OCI-LY3 (cell line): ENCODE measurements around the gene LENG8.
"Not testable (repeated sequence)": the region's sequence is repeated elsewhere in the genome, so short reads cannot be mapped to it uniquely, and the experiment has no call there.

Experiments
- H2AFZ ChIP-seq: fragments of 200-600, 300-600 bp; shearing (Covaris generic); 2 replicates; pipeline ENCODE4 v1.6.0; 2014; ENCODE audit warnings: antibody characterized with exemption, low read depth, low read length
- H3K27ac ChIP-seq: fragments of 200-600, 300-600 bp; sonication (generic); 2 replicates; pipeline ENCODE4 v1.5.1; 2014; ENCODE audit warnings: mild to moderate bottlenecking, low read length, moderate library complexity, mixed read lengths
- H3K27me3 ChIP-seq: fragments of 200-600, 300-600 bp; sonication (generic); 2 replicates; pipeline ENCODE4 v1.6.1; 2014; ENCODE audit warnings: low read depth, low read length, mixed read lengths
- H3K36me3 ChIP-seq: fragments of 200-600, 300-600 bp; sonication (generic); replicated peaks from 2 replicates; pipeline ENCODE3; 2014; ENCODE audit warnings: low read depth, low read length, mixed read lengths
- H3K4me1 ChIP-seq: fragments of 300-600, 200-600 bp; sonication (generic); 2 replicates; pipeline ENCODE4 v1.6.1; 2014; ENCODE audit warnings: low read length, mixed read lengths
- H3K4me2 ChIP-seq: fragments of 200-600, 300-600 bp; sonication (generic); 2 replicates; pipeline ENCODE4 v1.6.1; 2014; ENCODE audit warnings: low read length, mixed read lengths
- H3K4me3 ChIP-seq: fragments of 300-600, 200-600 bp; sonication (generic); 2 replicates; pipeline ENCODE4 v1.5.1; 2014; ENCODE audit warnings: antibody characterized with exemption, mild to moderate bottlenecking, low read length, moderate library complexity
- H3K79me2 ChIP-seq: fragments of 300-600, 200-600 bp; shearing (Covaris generic); 2 replicates; pipeline ENCODE4 v1.6.1; 2014; ENCODE audit warnings: mild to moderate bottlenecking, low read length, mixed read lengths
- H3K9ac ChIP-seq: fragments of 300-600, 200-600 bp; shearing (Covaris generic); 2 replicates; pipeline ENCODE4 v1.6.0; 2014; ENCODE audit warnings: mild to moderate bottlenecking, low read length, moderate library complexity
- H3K9me3 ChIP-seq: fragments of 200-600, 300-600 bp; shearing (Covaris generic); 2 replicates; pipeline ENCODE4 v1.6.1; 2014; ENCODE audit warnings: low read length, mixed read lengths; ENCODE audit not compliant: insufficient read depth
- H4K20me1 ChIP-seq: fragments of 200-600, 300-600 bp; sonication (generic); 2 replicates; pipeline ENCODE4 v1.6.1; 2016; ENCODE audit warnings: low read length, mixed read lengths; ENCODE audit not compliant: insufficient read depth
- CTCF ChIP-seq: fragments of 200-600, 300-600 bp; sonication (generic); IDR thresholded peaks from 2 replicates; pipeline ENCODE4 v1.5.1; 2014; ENCODE audit warnings: antibody characterized with exemption, low read length, low read depth
- EZH2phosphoT487 ChIP-seq: fragments of 200-600 bp; shearing (Covaris generic); IDR thresholded peaks from 2 replicates; pipeline ENCODE4 v1.6.1; 2018; ENCODE audit warnings: antibody characterized with exemption, mixed run types, low read depth

LENG8 gene

GRCh38 chr19:54493967-54494585, 45.1 kb downstream of the LENG8 start:
- Histone ChIP-seq H3K9me3 (no peaks in the 10 kb centered on the region), H3K36me3 (no peaks in the 10 kb centered on the region), H3K79me2 (no peaks in the 10 kb centered on the region), H4K20me1 (no peaks in the 10 kb centered on the region), H3K4me3 (peak overlapping the region; percentile 27), H3K27ac (peak overlapping the region; percentile 26; the same call in 1 of the 2 replicates), H2AFZ (no peak overlapping the region), H3K4me1 (peaks cover 29% of the 10 kb centered on the region), H3K4me2 (peak overlapping the region; percentile 71), H3K27me3 (peaks cover 60% of the 10 kb centered on the region), H3K9ac (no peak overlapping the region)
- no peak for TF ChIP-seq EZH2phosphoT487

- H3K4me2 ChIP-seq, H3K9ac ChIP-seq, H3K79me2 ChIP-seq, H3K4me3 ChIP-seq, H4K20me1 ChIP-seq, H2AFZ ChIP-seq, H3K27ac ChIP-seq, H3K36me3 ChIP-seq, H3K9me3 ChIP-seq: not testable (repeated sequence)
- peaks cover 29% of the 10 kb centered on the region for H3K4me1 ChIP-seq
- peaks cover 57% of the 10 kb centered on the region for H3K27me3 ChIP-seq
Observed at GRCh38 chr19:54495284-54495683, 46.3 kb downstream of the LENG8 start.

- not testable (repeated sequence) for H4K20me1 ChIP-seq, H2AFZ ChIP-seq, H3K79me2 ChIP-seq, H3K9me3 ChIP-seq, H3K36me3 ChIP-seq, H3K9ac ChIP-seq, H3K27ac ChIP-seq, H3K4me3 ChIP-seq
- Histone ChIP-seq H3K27me3 (peaks cover 54% of the 10 kb centered on the region), H3K4me1 (peaks cover 21% of the 10 kb centered on the region), H3K4me2 (peak overlapping the region; percentile 10; the same call in 1 of the 2 replicates)
Observed at GRCh38 chr19:54497747-54498450, 48.9 kb downstream of the LENG8 start.

- H3K4me2 ChIP-seq, H4K20me1 ChIP-seq, H3K27ac ChIP-seq, H3K4me3 ChIP-seq, H3K9ac ChIP-seq, H3K36me3 ChIP-seq, H2AFZ ChIP-seq, H3K9me3 ChIP-seq, H3K79me2 ChIP-seq: not testable (repeated sequence)
- peaks cover 51% of the 10 kb centered on the region for H3K27me3 ChIP-seq
- H3K4me1 ChIP-seq: peaks cover 20% of the 10 kb centered on the region
Observed at GRCh38 chr19:54498451-54498772, 49.4 kb downstream of the LENG8 start.

GRCh38 chr19:54502518-54503048, 53.6 kb downstream of the LENG8 start, which contains the start of gene LAIR2:
LAIR2 (plus strand) TSS chr19:54502831; CDS start chr19:54502919, 88 bp downstream.
- Histone ChIP-seq H3K4me1 (peaks cover 15% of the 10 kb centered on the region), H3K79me2 (no peaks in the 10 kb centered on the region), H3K27ac (no peak within 1 kb of the TSS), H2AFZ (no peak within 1 kb of the TSS), H3K4me3 (no peak within 1 kb of the TSS), H3K4me2 (no peak within 1 kb of the TSS), H4K20me1 (no peaks in the 10 kb centered on the region), H3K9me3 (no peaks in the 10 kb centered on the region), H3K9ac (no peak within 1 kb of the TSS), H3K36me3 (no peaks in the 10 kb centered on the region), H3K27me3 (peaks cover 35% of the 10 kb centered on the region)
- no peak for TF ChIP-seq CTCF
- no peak for TF ChIP-seq EZH2phosphoT487

GRCh38 chr19:54505542-54505941, 56.5 kb downstream of the LENG8 start:
- not testable (repeated sequence) for H3K79me2 ChIP-seq, H3K4me3 ChIP-seq, H3K36me3 ChIP-seq, H3K4me2 ChIP-seq, H2AFZ ChIP-seq, H3K9ac ChIP-seq, H3K27ac ChIP-seq, H3K9me3 ChIP-seq, H4K20me1 ChIP-seq
- H3K27me3 ChIP-seq: peaks cover 17% of the 10 kb centered on the region
- H3K4me1 ChIP-seq: peaks cover 24% of the 10 kb centered on the region
